ENCODE results near the gene RPS27L. TPM values are rescaled to one million over a fixed set of nuclear protein-coding genes. Genes with fewer than 3 reads are reported as not detected.

The RPS27L gene
- total and polyA plus RNA-seq, 9 of the 15 experiments (the other 6 are each of a cell fraction or from before 2014, with no cell fraction given), result 72.2 to 382 (median 116) TPM

DNA sequence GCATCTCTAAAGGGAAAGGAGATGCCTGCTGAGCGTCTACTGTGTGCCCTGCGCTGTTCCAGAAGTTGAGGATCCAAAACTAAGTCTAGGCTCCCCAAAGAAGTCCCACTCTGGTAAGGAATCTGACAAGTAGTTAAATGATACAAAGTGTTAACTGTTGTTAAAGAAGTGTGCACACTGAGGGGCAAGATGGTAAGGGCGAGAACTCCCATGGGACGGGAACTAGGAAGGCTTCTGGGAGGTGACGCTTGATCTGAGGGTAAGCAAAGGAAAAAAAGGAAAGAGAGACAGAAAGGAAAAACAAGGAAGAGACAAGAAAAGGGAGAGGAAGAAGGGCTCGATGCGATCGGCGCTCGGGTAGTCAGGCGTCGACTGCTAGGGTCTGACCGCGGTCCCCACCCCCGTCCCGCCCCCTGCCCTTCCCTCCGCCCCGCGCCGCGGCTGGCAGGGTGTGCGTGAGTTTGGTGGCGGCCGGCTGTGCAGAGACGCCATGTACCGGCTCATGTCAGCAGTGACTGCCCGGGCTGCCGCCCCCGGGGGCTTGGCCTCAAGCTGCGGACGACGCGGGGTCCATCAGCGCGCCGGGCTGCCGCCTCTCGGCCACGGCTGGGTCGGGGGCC lies 35.8 kb downstream of the RPS27L start, which contains the start of gene LACTB (continued):
- TF ChIP-seq, protein P1, sequence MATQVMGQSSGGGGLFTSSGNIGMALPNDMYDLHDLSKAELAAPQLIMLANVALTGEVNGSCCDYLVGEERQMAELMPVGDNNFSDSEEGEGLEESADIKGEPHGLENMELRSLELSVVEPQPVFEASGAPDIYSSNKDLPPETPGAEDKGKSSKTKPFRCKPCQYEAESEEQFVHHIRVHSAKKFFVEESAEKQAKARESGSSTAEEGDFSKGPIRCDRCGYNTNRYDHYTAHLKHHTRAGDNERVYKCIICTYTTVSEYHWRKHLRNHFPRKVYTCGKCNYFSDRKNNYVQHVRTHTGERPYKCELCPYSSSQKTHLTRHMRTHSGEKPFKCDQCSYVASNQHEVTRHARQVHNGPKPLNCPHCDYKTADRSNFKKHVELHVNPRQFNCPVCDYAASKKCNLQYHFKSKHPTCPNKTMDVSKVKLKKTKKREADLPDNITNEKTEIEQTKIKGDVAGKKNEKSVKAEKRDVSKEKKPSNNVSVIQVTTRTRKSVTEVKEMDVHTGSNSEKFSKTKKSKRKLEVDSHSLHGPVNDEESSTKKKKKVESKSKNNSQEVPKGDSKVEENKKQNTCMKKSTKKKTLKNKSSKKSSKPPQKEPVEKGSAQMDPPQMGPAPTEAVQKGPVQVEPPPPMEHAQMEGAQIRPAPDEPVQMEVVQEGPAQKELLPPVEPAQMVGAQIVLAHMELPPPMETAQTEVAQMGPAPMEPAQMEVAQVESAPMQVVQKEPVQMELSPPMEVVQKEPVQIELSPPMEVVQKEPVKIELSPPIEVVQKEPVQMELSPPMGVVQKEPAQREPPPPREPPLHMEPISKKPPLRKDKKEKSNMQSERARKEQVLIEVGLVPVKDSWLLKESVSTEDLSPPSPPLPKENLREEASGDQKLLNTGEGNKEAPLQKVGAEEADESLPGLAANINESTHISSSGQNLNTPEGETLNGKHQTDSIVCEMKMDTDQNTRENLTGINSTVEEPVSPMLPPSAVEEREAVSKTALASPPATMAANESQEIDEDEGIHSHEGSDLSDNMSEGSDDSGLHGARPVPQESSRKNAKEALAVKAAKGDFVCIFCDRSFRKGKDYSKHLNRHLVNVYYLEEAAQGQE (IDR thresholded peaks at IDR 0.05; ENCODE audit: borderline replicate concordance), result peak; percentile 96
- TF ChIP-seq, protein P1 (CRISPR knock-in tag; IDR thresholded peaks at IDR 0.05; ENCODE audit: low read depth), result no peak
- 0 out of 2 replicates have a peak, but pooled peaks have one; percentile 19 for TF ChIP-seq MBD2 (IDR thresholded peaks at IDR 0.05; ENCODE audit: borderline replicate concordance, low read depth)
- TF ChIP-seq YY1 (IDR thresholded peaks at IDR 0.05; ENCODE audit: borderline replicate concordance in 1 of 3, control insufficient read depth in 1 of 3, extremely low read depth in 1 of 3, insufficient read depth in 3 of 3, insufficient read length in 1 of 3, insufficient replicate concordance in 2 of 3, low read depth in 1 of 3, low read length in 2 of 3), result peak in 2 of 3 experiments; percentile 39 to 62
- peak in 1 of 2 experiments; percentile 39 for TF ChIP-seq E2F6 (IDR thresholded peaks at IDR 0.05; ENCODE audit: borderline replicate concordance in 1 of 2, extremely low read depth in 1 of 2, insufficient read depth in 1 of 2, insufficient read length in 1 of 2, low read depth in 1 of 2, low read length in 1 of 2, poor library complexity in 1 of 2, severe bottlenecking in 1 of 2)
- TF ChIP-seq ZNF766 (CRISPR knock-in tag; conservative IDR thresholded peaks at IDR 0.05), result peak; percentile 35; the same call in 1 of the 2 replicates
- TF ChIP-seq ARID2 (IDR thresholded peaks at IDR 0.05), result 0 out of 2 replicates have a peak, but pooled peaks have one; percentile 27
- TF ChIP-seq KLF13 (tag; IDR thresholded peaks at IDR 0.05; ENCODE audit: borderline replicate concordance, low read depth), result no peak
- TF ChIP-seq SPI1 (IDR thresholded peaks at IDR 0.05; ENCODE audit: borderline replicate concordance, low read depth, low read length), result peak; percentile 46; the same call in 1 of the 2 replicates
- peak; percentile 73 for TF ChIP-seq TAF7 (tag; IDR thresholded peaks at IDR 0.05)
- TF ChIP-seq ZBTB7A (IDR thresholded peaks at IDR 0.05; ENCODE audit: borderline replicate concordance, control insufficient read depth, low read depth, low read length), result peak; percentile 62; the same call in 1 of the 2 replicates
- TF ChIP-seq CREB1 (IDR thresholded peaks at IDR 0.05), result no peak
- 0 out of 2 replicates have a peak, but pooled peaks have one; percentile 8 for TF ChIP-seq CREB1 (CRISPR knock-in tag; IDR thresholded peaks at IDR 0.05)
- TF ChIP-seq, protein P2, sequence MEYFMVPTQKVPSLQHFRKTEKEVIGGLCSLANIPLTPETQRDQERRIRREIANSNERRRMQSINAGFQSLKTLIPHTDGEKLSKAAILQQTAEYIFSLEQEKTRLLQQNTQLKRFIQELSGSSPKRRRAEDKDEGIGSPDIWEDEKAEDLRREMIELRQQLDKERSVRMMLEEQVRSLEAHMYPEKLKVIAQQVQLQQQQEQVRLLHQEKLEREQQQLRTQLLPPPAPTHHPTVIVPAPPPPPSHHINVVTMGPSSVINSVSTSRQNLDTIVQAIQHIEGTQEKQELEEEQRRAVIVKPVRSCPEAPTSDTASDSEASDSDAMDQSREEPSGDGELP (CRISPR knock-in tag; IDR thresholded peaks at IDR 0.05; ENCODE audit: borderline replicate concordance), result peak; percentile 23
- peak; percentile 30 for TF ChIP-seq BRD9 (IDR thresholded peaks at IDR 0.05; ENCODE audit: low read depth, partially characterized antibody)
- TF ChIP-seq GABPA (tag; conservative IDR thresholded peaks at IDR 0.05; ENCODE audit: low read depth), result 0 out of 2 replicates have a peak, but pooled peaks have one; percentile 10

All from K562 (cell line).